IPS DF 6.9 (cell line): ENCODE results near the gene HNRNPL.
"Not testable (repeated sequence)": the region's sequence is repeated elsewhere in the genome, so short reads cannot be mapped to it uniquely, and the experiment has no call there.

ENCODE experiments used
- DNase-seq: peaks from one replicate; pipeline ENCODE4 v3.0.0-alpha.2; 2013; ENCODE audit warnings: low read depth, low spot score
- H3K27ac ChIP-seq: one replicate; pipeline ENCODE4 v1.5.1; 2013; ENCODE audit warnings: low read length, control low read depth
- H3K27me3 ChIP-seq: 2 replicates; pipeline ENCODE4 v1.6.1; 2013; ENCODE audit warnings: mild to moderate bottlenecking, low read length; ENCODE audit not compliant: control insufficient read depth, insufficient read depth
- H3K36me3 ChIP-seq: 2 replicates; pipeline ENCODE4 v1.6.1; 2013; ENCODE audit warnings: low read length; ENCODE audit not compliant: control insufficient read depth, insufficient read depth
- H3K4me1 ChIP-seq: 2 replicates; pipeline ENCODE4 v1.6.1; 2013; ENCODE audit warnings: low read length; ENCODE audit not compliant: control insufficient read depth, insufficient read depth
- H3K4me3 ChIP-seq: 2 replicates; pipeline ENCODE4 v1.5.1; 2013; ENCODE audit warnings: mild to moderate bottlenecking, low read length
- H3K9me3 ChIP-seq: 2 replicates; pipeline ENCODE4 v1.6.1; 2013; ENCODE audit warnings: low read length, inconsistent platforms; ENCODE audit not compliant: control insufficient read depth, insufficient read depth
- WGBS: extraction: QIAGEN DNeasy Blood & Tissue Kit; methylation state at CpG from one replicate; pipeline ENCODE4 v1.1.7; 2013; ENCODE audit warnings: mixed read lengths, missing lambda C conversion rate; ENCODE audit not compliant: insufficient read length, insufficient coverage; 5-methylcytosine and 5-hydroxymethylcytosine counted together

The HNRNPL gene

DNA sequence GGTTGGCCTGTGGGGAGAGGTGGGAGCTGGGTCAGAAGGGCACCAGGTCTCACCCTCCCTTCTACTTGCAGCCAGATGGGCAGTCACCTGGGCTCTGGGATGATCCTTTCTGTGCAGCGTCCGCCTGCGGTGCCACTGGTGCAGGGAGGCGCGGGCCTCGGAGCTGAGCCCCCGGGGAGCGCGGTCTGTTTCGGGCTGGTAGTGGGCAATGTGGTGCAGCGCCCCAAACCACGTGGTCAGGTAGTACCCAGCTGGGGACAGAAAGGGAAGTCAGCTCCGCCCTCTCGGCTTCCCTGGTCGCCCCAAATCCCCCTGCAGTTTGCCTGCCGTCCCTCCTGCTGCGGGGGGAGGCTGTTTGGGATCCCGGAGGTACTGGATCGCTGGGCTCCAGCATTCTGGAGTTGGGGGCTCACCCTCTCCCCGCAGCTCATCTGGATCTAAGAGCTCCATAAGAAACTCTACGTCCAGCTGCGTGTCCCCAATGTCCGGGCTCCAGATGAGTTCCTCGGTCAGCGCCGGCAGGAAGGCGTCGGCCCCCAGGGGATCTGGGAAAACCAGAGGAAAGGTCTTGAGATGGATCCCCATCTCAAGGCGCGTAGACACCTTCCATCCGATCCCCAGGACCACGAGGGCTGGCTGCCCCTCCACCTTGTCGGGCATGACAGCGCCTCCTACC, 19.5 kb upstream of the HNRNPL start:
- Histone ChIP-seq H3K36me3 (no peaks in the 10 kb centered on the region), H3K27ac (no peak overlapping the region), H3K4me3 (peak overlapping the region; percentile 32; the same call in 1 of the 2 replicates), H3K27me3 (no peaks in the 10 kb centered on the region), H3K9me3 (no peaks in the 10 kb centered on the region), H3K4me1 (0 out of 2 replicates have a peak, but pooled peaks cover 2% of the 10 kb centered on the region)
- no peak for DNase-seq
- no CpG with 5 or more reads among the region's 34 CpGs for WGBS

DNA sequence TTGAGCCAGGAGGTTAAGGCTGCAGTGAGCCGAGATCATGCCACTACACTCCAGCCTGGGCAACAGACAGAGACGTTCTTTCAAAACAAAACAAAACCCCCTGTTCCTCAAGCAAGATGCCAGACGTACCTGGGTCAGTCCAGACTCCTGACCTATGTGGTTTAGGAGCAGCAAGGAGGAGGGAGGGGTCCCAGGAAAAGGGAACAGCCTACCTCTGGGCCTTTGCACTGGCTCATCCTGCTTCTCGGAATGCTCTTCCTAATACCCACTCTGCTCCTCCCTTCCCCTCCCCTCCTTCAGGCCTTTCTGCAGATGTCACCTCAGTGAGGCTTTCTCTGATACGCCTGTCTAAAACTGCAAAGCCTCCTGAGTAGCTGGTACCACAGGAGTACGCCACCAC, 18.8 kb upstream of the HNRNPL start:
- 0 out of 2 replicates have a peak, but pooled peaks cover 2% of the 10 kb centered on the region for H3K4me1 ChIP-seq
- DNase-seq: no peak
- no peaks in the 10 kb centered on the region for H3K27me3 ChIP-seq
- WGBS: no CpG with 5 or more reads among the region's 6 CpGs
- H3K27ac ChIP-seq: no peak overlapping the region
- H3K36me3 ChIP-seq: no peaks in the 10 kb centered on the region
- H3K4me3 ChIP-seq: no peak overlapping the region
- no peaks in the 10 kb centered on the region for H3K9me3 ChIP-seq

DNA sequence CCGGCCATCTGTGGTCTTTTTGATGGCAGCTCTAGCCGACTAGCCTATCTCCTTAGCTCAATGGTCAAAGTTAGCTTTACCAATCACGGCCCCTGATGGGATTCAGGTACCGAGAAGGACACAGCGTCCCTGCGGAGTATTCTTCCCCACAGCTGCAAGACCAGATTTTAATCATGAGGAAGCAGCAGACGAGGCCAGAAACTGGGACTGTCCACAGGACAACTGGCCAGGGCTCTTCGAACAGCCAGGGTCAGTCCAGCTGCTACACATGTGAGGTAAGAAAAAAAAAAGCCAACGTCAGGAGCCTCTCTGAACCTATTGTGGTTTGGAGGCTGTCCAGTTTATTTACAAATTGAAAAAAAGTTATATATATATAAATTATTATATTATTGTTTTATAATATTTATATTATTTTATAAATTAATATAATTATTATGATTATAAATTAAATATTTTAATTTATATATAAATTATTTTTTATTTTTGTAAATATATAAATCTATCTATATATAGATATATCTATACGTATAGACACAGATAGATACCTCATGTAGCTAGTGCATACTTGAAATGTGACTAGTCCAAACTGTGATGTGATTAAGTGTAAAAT, 17.5 kb upstream of the HNRNPL start:
- no peaks in the 10 kb centered on the region for H3K36me3 ChIP-seq
- no peak for DNase-seq
- H3K4me3 ChIP-seq: no peak overlapping the region
- no peak overlapping the region for H3K27ac ChIP-seq
- no peaks in the 10 kb centered on the region for H3K27me3 ChIP-seq
- no CpG with 5 or more reads among the region's 10 CpGs for WGBS
- H3K4me1 ChIP-seq: 0 out of 2 replicates have a peak, but pooled peaks cover 2% of the 10 kb centered on the region
- no peaks in the 10 kb centered on the region for H3K9me3 ChIP-seq

DNA sequence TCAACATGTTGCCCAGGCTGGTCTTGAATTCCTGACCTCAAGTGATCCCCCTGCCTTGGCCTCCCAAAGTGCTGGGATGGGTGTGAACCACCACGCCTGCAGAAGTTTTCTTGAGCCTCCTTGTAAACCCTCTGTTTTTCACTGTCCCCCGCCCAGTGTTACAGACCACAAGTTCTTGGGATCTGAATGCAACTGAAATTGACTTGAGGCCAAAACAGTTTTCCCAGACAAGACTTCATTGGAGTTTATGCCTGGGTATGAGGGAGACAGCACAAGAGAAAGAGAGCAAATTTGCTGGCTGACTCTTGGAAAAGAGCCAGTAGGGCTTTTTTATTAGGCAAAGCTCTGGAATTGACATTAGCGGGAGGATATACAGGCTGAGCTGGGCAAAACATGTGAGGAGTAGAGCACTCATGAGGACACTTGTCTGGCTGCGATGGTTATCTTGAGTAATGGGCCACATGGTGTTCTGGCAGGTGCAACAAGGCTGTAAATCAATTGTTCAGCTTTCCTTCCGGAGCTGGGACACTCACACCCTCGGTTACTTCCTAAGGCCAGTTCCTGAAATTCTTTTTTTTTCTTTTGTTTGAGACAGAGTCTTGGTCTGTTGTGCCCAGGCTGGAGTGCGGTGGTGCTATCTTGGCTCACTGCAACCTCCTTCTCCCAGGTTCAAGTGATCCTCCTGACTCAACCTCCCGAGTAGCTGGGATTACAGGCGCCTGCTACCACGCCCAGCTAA, 12.7 kb upstream of the HNRNPL start:
- no peaks in the 10 kb centered on the region for H3K36me3 ChIP-seq
- no peak overlapping the region for H3K27ac ChIP-seq
- no peaks in the 10 kb centered on the region for H3K27me3 ChIP-seq
- H3K4me3 ChIP-seq: no peak overlapping the region
- H3K9me3 ChIP-seq: no peaks in the 10 kb centered on the region
- H3K4me1 ChIP-seq: no peaks in the 10 kb centered on the region
- DNase-seq: no peak
- WGBS: no CpG with 5 or more reads among the region's 10 CpGs

DNA sequence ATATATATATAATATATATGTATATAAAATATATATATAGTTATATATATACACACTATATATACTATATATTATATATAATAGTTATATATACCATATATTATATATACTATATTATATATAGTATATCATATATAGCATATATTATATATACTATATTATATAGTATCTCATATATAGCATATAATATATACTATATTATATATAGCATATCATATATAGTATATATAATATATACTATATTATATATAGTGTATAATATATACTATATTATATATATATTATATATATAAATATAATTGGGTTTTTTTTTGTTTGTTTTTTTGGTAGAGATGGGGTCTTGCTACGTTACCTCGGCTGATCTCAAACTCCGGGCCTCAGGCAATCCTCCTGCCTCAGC, 11.6 kb upstream of the HNRNPL start:
- Histone ChIP-seq H3K4me1 (no peaks in the 10 kb centered on the region), H3K9me3 (no peaks in the 10 kb centered on the region), H3K27me3 (no peaks in the 10 kb centered on the region), H3K4me3 (no peak overlapping the region), H3K27ac (no peak overlapping the region), H3K36me3 (no peaks in the 10 kb centered on the region)
- WGBS: no CpG with 5 or more reads among the region's 3 CpGs
- DNase-seq: no peak

DNA sequence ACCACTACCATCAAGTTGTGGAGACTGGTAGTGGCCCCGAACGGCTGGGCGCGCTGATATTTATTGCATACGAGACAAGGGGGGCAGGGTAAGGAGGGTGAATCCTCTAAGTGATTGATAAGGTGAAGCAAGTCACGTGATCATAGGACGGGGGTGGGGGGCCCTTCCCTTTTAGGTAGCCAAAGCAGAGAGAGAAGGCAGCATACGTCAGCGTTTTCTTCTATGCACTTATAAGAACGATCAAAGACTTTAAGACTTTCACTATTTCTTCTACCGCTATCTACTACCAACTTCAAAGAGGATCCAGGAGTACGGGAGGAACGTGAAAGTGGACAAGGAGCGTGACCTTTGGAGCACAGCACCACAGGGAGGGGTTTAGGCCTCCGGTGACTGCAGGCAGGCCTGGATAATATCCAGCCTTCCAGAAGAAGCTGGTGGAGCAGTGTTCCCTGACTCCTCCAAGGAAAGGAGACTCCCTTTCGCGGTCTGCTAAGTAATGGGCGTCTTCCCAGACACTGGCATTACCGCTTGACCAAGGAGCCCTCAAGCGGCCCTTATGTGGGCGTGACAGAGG, 9.9 kb upstream of the HNRNPL start:
- not testable (repeated sequence) for H3K27me3 ChIP-seq, H3K4me1 ChIP-seq, H3K9me3 ChIP-seq, DNase-seq, H3K27ac ChIP-seq, H3K4me3 ChIP-seq, H3K36me3 ChIP-seq
- 100% methylated on average over 2 of the region's 21 CpGs for WGBS

DNA sequence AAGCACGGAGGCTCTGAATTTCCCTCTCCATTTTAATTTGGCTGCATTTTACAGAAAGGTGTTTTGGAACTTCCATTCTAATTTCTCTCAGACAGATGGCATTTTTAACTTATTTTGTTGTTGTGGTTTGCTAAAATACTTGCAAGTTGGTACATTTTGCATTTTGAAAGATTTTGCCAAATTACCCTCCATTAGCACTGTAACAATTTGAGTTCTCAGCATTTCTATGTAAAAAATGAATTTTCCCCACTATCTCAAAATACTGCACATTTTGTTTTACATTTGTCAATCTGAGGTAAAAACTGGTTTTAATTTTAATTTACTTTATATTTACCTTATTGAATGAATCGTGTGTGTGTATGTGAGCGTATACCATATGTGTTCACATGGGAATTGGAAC, 7.0 kb upstream of the HNRNPL start:
- DNase-seq: no peak
- H3K9me3 ChIP-seq: no peaks in the 10 kb centered on the region
- H3K27ac ChIP-seq: no peak overlapping the region
- H3K36me3 ChIP-seq: no peaks in the 10 kb centered on the region
- H3K4me1 ChIP-seq: no peaks in the 10 kb centered on the region
- no CpG with 5 or more reads among the region's 3 CpGs for WGBS
- H3K4me3 ChIP-seq: no peak overlapping the region
- H3K27me3 ChIP-seq: no peaks in the 10 kb centered on the region

DNA sequence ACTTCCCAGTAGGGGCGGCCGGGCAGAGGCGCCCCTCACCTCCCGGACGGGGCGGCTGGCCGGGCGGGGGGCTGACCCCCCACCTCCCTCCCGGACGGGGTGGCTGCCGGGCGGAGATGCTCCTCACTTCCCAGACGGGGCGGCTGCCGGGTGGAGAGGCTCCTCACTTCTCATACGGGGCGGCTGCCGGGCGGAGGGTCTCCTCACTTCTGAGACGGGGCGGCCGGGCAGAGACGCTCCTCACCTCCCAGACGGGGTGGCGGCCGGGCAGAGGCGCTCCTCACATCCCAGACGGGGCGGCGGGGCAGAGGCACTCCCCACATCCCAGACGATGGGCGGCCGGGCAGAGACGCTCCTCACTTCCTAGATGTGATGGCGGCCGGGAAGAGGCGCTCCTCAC, 6.0 kb upstream of the HNRNPL start:
- DNase-seq, H3K27ac ChIP-seq, H3K27me3 ChIP-seq, H3K9me3 ChIP-seq, H3K4me3 ChIP-seq, H3K4me1 ChIP-seq, H3K36me3 ChIP-seq: not testable (repeated sequence)
- no CpG with 5 or more reads among the region's 37 CpGs for WGBS

DNA sequence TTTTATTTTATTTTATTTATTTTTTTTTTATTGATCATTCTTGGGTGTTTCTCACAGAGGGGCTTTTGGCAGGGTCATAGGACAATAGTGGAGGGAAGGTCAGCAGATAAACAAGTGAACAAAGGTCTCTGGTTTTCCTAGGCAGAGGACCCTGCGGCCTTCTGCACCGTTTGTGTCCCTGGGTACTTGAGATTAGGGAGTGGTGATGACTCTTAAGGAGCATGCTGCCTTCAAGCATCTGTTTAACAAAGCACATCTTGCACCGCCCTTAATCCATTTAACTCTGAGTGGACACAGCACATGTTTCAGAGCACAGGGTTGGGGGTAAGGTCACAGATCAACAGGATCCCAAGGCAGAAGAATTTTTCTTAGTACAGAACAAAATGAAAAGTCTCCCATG, 5.2 kb upstream of the HNRNPL start:
- no CpG with 5 or more reads among the region's 3 CpGs for WGBS
- DNase-seq, H3K4me1 ChIP-seq, H3K27ac ChIP-seq, H3K36me3 ChIP-seq, H3K4me3 ChIP-seq, H3K27me3 ChIP-seq, H3K9me3 ChIP-seq: not testable (repeated sequence)

DNA sequence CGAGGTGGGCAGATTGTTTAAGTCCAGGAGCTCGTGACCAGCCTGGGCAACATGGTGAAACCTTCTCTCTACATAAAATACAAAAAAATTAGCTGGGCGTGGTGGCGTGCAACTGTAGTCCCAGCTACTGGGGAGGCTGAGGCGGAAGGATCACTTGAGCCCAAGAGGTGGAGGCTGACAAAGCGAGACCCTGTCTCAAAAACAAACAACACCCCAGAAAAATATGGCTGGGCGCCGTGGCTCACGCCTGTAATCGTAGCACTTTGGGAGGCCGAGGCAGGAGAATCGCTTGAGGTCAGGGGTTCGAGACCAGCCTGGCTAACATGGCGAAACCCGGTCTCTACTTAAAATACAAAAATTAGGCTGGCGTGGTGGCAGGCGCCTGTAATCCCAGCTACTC, 3.4 kb upstream of the HNRNPL start:
- DNase-seq: no peak
- Histone ChIP-seq H3K9me3 (no peaks in the 10 kb centered on the region), H3K4me3 (no peak overlapping the region; the same call in 1 of the 2 replicates), H3K27ac (no peak overlapping the region), H3K27me3 (no peaks in the 10 kb centered on the region), H3K4me1 (no peaks in the 10 kb centered on the region), H3K36me3 (no peaks in the 10 kb centered on the region)
- WGBS: no CpG with 5 or more reads among the region's 17 CpGs
